Gastroesophageal sphincter (tissue), 4 donors: ENCODE data around the gene RBM28. TPM values are rescaled to one million over a fixed set of nuclear protein-coding genes. Genes with fewer than 3 reads are reported as not detected.

Experiments used
- ATAC-seq: fragments of 150-250 bp; one replicate; pipeline ENCODE4 v1.9.1; 2016; ENCODE audit warnings: mild to moderate bottlenecking, moderate library complexity
- H3K27ac ChIP-seq, 4 donors: fragments of 200-600 bp; sonication (generic) in 3 of 4; 1 replicate in 3 of 4; 2 replicates in 1 of 4; pipeline ENCODE4 v1.5.1; 2016 to 2019
- H3K27me3 ChIP-seq: fragments of 200-600 bp; sonication (generic); one replicate; pipeline ENCODE4 v1.5.1; 2019
- H3K36me3 ChIP-seq, 2 donors: fragments of 200-600 bp; sonication (generic); one replicate each; pipeline ENCODE4 v1.5.1; 2019; ENCODE audit warnings: control low read depth in 1 of 2
- H3K4me1 ChIP-seq, 3 donors: fragments of 200-600 bp; sonication (generic); 1 replicate in 2 of 3; 2 replicates in 1 of 3; pipeline ENCODE4 v1.5.1; 2016 to 2019; ENCODE audit warnings: control low read depth in 2 of 3
- H3K4me3 ChIP-seq, 2 donors: fragments of 200-600 bp; sonication (generic); one replicate each; pipeline ENCODE4 v1.5.1; 2019; ENCODE audit warnings: mild to moderate bottlenecking in 1 of 2, moderate library complexity in 1 of 2
- H3K9me3 ChIP-seq, 3 donors: fragments of 200-600 bp; sonication (generic); one replicate each; pipeline ENCODE4 v1.5.1; 2017 to 2019; ENCODE audit warnings: control low read depth in 2 of 3
- CTCF ChIP-seq, 4 experiments: fragments of 200-600 bp in 2 of 4; fragments of 450-650 bp in 2 of 4; sonication (generic) in 1 of 4; IDR thresholded peaks; one replicate each; pipeline ENCODE4 v1.5.1; 2017 to 2019; ENCODE audit warnings: antibody characterized with exemption in 4 of 4, mild to moderate bottlenecking in 2 of 4, moderate library complexity in 2 of 4
- EP300 ChIP-seq: sonication (generic); formaldehyde crosslinking; IDR thresholded peaks from one replicate; pipeline ENCODE4 v1.6.1; 2017; ENCODE audit warnings: antibody characterized with exemption, mild to moderate bottlenecking
- POLR2A ChIP-seq, 2 donors: fragments of 450-650 bp; IDR thresholded peaks; one replicate each; pipeline ENCODE4 v1.6.1; 2017; ENCODE audit warnings: antibody characterized with exemption in 2 of 2, mild to moderate bottlenecking in 2 of 2, moderate library complexity in 1 of 2
- POLR2AphosphoS5 ChIP-seq: sonication (generic); formaldehyde crosslinking; IDR thresholded peaks from one replicate; pipeline ENCODE4 v1.6.1; 2017; ENCODE audit warnings: antibody characterized with exemption
- WGBS, 2 donors: methylation state at CpG; one replicate each; pipeline ENCODE4 v1.1.5; 2018; ENCODE audit warnings: low coverage in 1 of 2; 5-methylcytosine and 5-hydroxymethylcytosine counted together
- total RNA-seq, 4 donors: library from RNA; depleted of rRNA; stranded (reverse); fragments of >200 nt; gene quantifications; one replicate each; pipeline ENCODE4 v1.1.0, GENCODE V29; 2016

RBM28 gene
- total RNA-seq: 10 to 100 TPM; 12.7 to 27.1 (median 19.5) TPM

DNA sequence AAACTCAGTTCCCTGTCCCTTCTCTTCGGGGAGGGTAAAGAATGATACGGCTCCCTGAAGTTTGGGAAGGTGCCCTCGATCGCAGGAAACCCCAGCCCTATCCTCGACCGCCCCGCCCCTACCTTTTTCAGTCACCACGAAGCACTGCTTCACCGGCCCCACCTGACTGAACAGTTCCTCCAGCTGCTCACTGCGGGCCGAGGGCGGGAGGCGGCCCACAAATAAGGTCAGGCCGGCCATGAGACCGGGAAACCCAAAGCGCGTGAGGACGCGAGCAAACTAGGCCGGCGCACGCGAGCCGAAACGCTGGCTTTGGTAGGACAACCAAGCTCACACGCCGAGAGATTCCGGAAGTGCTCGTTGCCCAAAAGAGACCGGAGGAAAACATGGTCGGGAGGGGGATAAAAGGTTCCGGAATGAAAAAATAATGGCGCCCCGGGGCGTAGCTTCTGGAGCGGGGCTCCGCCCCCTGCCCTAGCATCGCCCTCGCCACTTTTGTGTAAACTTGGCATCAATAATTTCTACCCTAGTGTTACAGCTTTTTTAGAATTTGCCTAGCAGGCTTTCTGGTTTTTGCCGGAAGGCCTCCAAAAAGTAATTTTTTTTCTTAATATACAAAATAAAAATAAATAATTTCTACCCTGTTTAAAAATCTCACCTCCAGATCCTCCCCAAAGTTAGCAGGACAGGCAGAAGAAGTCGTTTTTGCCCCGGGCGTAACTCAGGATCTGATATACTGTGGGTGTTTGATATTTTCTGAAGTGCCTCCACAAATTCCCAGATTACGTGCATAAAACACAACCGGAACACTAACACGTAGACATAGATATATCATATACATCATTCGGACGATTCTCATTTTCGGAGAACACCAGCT, at the start of gene RBM28:
RBM28 (minus strand) TSS at position 355 of the 877 bp plus-strand sequence; CDS start at position 240, 115 bp downstream.
- H3K4me3 ChIP-seq: peak within 1 kb of the TSS; percentile 64 to 75
- peak in 1 of 4 experiments; percentile 20 for TF ChIP-seq CTCF (IDR thresholded peaks at IDR 0.05)
- peak; percentile 77 for TF ChIP-seq POLR2AphosphoS5
- peak; percentile 23 to 43 for TF ChIP-seq POLR2A (IDR thresholded peaks at IDR 0.05)
- no peak for TF ChIP-seq EP300
- ATAC-seq: peak; percentile 95

DNA sequence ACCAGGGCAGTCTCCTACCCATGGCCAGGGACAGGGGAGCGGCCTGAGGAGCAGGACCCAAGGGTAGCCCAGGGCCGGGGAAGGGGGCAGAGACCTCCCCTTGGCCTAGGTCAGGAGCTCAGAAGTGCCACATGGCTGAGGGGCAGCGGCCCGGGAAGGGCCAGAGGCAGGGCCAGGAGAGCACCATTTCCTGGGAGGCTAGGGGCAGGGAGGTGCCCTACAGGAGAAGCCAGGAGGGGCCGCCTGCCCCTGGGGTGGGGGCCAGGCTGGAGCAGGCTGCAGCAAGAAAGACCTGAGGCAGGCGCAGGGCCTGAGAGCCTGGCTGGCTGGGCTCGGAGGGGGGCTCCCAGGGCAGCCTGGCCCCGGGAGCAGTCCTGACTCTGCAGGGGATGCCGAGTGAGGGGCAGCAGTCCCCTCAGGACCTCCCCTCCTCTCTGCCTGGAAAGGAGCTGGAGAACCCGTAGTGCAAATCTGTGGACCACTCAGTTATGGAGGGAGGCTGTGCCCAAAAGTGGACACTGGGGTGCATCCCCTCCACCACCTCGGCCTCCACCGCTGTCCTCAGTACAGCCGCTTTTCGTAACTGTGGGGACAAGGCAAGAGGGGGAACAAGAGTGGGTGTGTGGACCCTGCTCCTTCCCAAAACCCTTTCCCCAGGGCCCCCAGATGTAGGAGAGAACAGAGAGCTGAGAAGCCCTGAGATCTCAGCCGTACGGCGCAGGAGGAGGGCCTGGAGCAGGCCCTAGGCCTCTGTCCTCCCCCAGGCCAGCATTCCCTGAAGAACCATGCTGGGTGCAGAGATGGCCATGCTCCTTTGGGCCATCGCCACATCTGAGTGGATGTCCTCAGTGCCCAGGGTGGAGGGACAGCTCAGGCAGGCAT, 49.0 kb upstream of the RBM28 start:
- H3K4me3 ChIP-seq: no peak overlapping the region
- H3K9me3 ChIP-seq: no peaks in the 10 kb centered on the region
- peaks cover 0 to 3% (median 0%) of the 10 kb centered on the region in 3 donors for H3K4me1 ChIP-seq
- no peak for ATAC-seq
- H3K36me3 ChIP-seq: peaks cover 0 to 65% of the 10 kb centered on the region in 2 donors
- 95% methylated on average over 7 of the region's 18 CpGs; no CpG with 5 or more reads in 1 of the 2 donors for WGBS, 2 donors
- H3K27me3 ChIP-seq: peaks cover 20% of the 10 kb centered on the region
- no peak overlapping the region for H3K27ac ChIP-seq
- TF ChIP-seq POLR2A (IDR thresholded peaks at IDR 0.05) (no peak), CTCF (IDR thresholded peaks at IDR 0.05) (no peak), POLR2AphosphoS5 (no peak), EP300 (no peak)

More for the DNA sequence above, at the start of gene RBM28:
- peaks cover 0 to 11% of the 10 kb centered on the region in 2 donors for H3K36me3 ChIP-seq
- H3K27ac ChIP-seq: peak within 1 kb of the TSS; percentile 35 to 85 (median 84)
- 13 to 14% methylated on average over 30 to 39 of the region's 49 CpGs for WGBS, 2 donors
- no peaks in the 10 kb centered on the region for H3K27me3 ChIP-seq
- H3K9me3 ChIP-seq: no peaks in the 10 kb centered on the region
- peaks cover 0 to 34% (median 9%) of the 10 kb centered on the region in 3 donors for H3K4me1 ChIP-seq

- Histone ChIP-seq H3K36me3 (peaks cover 0 to 56% of the 10 kb centered on the region in 2 donors), H3K27me3 (peaks cover 20% of the 10 kb centered on the region), H3K4me3 (no peak overlapping the region), H3K9me3 (no peaks in the 10 kb centered on the region), H3K4me1 (peaks cover 0 to 11% (median 0%) of the 10 kb centered on the region in 3 donors), H3K27ac (no peak overlapping the region)
- TF ChIP-seq CTCF (IDR thresholded peaks at IDR 0.05): no peak
- no peak for TF ChIP-seq POLR2A (IDR thresholded peaks at IDR 0.05)
- TF ChIP-seq EP300: no peak
- no peak for TF ChIP-seq POLR2AphosphoS5
- WGBS, 2 donors: 20% methylated on average over 1 of the region's 7 CpGs; no CpG with 5 or more reads in 1 of the 2 donors
- ATAC-seq: no peak
Observed at GRCh38 chr7:128391805-128392204, 48.1 kb upstream of the RBM28 start.

DNA sequence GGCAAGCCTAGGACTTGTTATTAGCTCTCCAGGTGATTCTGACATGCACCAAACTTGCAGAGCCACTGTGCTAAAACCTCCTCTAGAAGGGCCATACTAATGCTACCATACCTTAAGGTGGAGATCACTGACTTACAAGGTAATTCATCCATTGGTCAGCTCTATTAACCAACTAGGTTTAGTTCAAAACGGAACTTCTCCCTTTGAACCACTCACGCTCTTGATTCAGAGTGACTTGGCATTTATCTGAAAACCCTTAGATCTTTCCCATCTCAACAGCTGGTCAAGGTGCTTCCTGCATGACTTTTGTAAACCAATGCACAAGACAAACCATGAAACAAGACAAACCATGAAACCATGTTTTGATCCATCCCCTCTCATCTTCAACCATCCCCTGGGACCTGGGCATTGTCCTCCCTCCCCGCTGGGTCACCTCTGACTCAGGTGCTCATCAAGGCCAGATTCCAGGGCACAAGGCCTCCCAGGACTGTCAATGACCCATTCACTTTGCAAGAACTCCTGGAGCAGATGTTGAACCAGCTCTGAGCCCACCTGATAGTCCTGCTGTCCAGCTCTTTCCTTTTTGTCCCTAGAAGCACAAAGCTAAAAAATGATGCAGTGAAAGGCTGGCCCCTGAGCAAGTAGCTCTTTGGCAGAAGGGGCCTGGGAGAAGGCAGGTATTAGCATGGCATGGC, 47.3 kb upstream of the RBM28 start:
- H3K9me3 ChIP-seq: no peaks in the 10 kb centered on the region
- TF ChIP-seq POLR2AphosphoS5 (no peak), CTCF (IDR thresholded peaks at IDR 0.05) (no peak), EP300 (no peak), POLR2A (IDR thresholded peaks at IDR 0.05) (no peak)
- no peak overlapping the region for H3K27ac ChIP-seq
- no peak overlapping the region for H3K4me3 ChIP-seq
- no peak for ATAC-seq
- H3K36me3 ChIP-seq: peaks cover 0 to 49% of the 10 kb centered on the region in 2 donors
- peaks cover 0 to 11% (median 0%) of the 10 kb centered on the region in 3 donors for H3K4me1 ChIP-seq
- WGBS, 2 donors: 68 to 84% methylated on average over 2 to 3 of the region's 3 CpGs
- H3K27me3 ChIP-seq: peaks cover 20% of the 10 kb centered on the region
